ENCODE data around the gene IDH3A.
"Not testable (repeated sequence)": the region's sequence is repeated elsewhere in the genome, so short reads cannot be mapped to it uniquely, and the experiment has no call there.

Gene IDH3A

DNA sequence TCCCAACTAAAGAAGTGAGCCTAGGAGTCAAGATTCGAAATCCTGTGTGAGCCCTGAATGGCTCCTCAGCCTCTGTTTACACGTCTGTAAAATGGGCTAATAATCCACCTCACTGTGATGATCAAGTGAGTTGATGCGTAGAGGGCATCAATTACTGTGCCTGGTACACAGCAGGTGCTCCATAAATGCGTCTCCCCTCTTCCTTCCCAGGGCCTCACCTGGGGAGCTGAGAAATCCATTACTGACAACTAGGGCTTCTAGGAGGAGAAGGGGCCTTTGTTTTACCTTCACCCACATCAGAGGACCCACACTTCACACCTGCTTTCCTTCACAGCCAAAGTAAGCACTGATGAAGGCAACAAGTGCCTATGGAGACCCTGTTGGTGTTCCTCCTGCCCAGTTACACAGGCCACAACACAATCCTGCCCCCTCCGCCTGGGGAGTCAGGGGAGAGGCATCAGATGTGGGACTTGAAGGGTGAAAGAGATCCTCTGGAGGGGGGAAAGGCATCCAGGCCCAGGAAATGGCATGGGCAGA is 19.3 kb upstream of the IDH3A start:
- DNase-seq = no peak

DNA sequence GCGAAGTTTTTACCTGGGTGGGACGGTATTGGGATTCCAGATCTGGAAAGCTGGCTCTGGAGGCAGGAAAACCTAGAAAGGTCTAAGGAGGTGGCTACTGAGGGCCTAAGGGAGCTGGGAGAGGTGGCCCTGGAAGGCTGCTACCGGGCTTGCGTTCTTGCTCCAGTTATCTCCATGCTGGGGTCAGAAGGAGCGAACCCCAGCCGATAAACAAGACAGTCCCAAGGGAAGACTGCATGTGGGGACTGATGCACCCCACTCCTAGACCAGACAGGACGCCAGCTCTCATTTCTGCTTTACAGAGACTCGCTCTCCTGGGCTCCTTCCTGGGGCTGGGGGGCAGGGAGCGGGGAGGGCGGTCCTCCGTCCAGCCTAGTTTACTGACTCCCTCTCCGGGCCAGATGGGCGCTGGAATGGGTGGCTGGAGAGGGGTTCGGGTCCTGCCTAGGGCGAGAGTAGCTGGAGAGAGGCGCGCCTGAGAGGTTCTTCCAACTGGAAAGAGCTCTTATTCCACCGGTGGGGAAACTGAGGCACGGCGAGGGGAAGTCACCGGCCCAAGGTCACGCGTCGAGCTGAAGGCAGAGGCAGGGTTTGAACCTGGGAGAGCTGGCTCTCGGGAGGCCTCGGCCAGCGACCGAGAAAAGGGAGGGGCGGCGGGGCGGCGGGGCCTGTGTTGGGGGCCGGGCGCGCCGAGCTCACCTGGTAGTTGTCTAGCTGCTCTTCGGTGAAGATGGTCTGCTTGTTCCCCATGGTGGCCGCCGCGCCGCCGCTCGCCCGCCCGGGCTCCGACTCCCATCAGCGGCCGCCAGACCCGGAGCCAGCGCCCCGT is 18.5 kb upstream of the IDH3A start:
- no peak for DNase-seq

DNA sequence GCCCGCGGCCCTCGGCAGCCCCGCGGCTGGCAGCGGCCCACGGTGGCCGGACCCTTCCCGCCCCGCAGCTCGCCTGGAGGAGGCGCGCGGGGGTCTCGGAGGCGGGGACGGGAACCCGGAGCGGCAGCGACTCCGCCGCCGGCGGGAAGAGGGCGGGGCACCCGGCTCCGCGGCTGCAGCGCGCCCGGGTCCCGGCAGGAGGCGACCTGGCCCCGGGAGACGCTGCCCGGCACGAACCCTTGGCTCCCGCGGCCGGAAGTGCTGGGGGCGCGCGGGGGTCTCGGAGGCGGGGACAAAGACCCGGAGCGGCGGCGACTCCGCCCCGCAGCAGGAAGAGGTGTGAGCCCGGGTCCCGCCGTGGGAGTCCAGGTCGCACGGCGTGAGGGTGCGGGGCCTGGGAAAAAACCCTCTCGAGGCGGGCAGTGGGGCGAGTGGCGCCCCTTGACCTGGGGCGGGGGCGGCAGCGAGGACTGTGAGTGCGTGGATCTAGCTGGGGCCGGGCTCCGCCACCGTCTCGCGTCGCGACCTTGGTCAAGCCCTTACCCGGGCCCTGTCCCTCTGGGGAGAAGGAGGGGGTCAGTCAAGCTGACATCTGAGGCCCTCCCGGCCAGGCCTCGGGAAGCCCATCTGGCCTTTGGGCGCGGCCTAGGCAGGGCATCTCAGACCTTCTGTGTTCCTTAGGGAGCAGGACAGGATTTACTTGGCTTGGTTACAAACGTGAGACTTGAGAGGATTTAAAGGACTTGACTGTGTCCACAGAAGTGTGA is 17.7 kb upstream of the IDH3A start, which contains the start of gene CIB2:
CIB2 (minus strand) TSS at position 151 of the 767 bp plus-strand sequence. CDS start 230 bp downstream, outside the sequence.
- peak; percentile 88 for DNase-seq

DNA sequence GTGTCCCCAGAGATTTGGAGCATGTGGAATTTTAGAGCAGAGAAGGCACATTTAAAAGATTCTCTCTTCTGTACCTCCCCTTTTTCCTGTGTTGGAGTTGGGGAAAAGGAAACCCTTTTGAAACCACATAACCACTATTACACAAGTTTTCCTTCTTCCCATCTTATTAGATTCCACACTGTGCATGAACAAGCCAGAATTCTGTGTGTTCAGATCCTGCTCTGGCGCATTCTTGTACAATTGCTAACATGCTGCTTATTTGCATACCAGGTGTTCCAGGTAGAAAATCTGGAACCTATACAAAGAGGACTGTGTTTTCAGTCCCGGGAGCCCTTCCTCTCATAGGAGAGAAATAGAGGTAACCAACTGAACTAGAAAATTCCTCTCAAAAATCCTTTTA is 15.4 kb upstream of the IDH3A start:
- DNase-seq = no peak

DNA sequence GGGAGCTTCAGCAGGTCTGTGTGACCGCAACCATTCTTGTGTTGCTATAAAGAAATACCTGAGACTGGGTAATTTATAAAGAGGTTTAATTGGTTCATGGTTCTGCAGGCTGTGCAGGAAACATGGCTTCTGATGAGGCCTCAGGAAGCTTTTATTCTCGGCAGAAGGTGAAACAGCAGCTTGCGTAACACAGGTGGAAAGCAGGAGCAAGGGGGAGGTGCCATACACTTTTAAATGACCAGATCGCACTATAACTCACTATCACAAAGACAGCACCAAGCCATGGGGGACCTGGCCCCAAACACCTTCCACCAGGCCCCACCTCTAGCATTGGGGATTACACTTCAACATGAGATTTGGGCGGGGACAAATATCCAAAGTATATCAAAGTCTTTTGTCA is 9.6 kb upstream of the IDH3A start:
- DNase-seq = no peak

DNA sequence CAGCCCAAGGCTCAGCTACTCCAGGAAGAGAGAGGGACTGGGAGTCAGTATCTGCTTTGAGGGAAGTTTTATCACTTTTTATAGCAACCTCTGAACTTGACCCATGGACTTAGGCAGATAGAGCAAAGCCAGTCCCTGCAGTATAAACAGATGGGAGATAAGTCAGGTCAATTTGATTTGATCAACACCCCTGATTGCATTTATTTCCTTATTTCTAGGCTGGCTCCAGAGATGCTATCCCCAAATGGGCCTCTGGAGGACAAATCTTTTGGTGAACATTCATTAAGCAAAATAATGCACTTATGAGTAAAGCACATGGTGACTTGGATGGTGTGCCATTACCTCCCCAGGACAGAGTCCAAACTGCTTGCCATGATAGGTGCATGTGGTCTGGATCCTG is 8.9 kb upstream of the IDH3A start:
- no peak for DNase-seq

DNA sequence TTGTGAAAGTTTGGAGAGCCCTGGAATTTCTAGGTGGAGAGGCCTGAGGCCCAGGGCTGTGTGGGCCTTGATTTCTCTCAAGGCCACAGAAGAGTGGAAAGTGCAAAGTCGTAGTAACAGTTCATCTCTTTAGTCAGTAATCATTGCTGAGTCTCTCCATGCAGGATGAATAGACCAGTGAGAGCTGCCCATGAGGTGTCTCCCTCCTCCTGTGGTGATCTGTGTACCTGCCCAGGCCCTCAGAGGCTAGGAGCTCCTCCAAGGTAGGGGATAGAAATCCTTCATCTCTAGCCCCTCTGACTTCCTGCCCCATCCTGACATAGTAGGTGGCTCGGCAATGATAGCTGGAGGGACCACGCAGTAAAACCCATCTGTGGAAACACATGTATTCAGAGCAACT is 6.8 kb upstream of the IDH3A start:
- no peak for DNase-seq

DNA sequence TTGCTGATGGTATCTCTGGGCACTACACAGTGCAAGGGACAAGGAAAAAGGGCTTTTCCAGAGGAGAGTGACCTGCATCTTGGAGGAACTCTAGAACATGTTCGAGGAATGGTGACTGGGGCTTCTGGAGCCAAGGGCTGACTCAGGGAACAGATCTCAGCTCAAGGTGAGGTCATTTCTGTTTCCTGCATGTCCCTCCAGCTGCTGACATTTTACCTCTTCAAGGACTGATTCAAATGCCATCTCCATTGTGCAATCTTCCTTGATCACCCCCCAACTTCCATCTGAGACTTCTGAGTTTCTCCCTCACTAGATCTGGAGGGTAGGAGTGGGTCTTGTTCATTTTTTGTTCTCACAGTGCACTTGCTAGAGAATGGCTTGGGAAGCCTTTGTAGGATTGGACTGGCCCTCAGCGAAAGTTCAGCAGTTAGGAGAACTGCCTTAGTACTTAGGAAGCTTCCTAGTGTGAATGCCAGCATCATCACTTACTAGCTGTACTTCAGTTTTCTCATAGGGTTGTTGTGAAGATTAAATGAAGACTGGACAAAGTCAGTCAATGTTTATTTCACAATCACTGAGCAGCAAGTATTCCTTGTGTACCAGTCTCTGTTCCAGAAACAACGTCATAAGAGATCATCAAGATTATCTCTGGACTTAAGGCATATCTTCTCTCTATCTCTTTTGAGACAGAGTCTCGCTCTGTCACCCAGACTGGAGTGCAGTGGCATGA is 2.6 kb upstream of the IDH3A start:
- no peak for DNase-seq

DNA sequence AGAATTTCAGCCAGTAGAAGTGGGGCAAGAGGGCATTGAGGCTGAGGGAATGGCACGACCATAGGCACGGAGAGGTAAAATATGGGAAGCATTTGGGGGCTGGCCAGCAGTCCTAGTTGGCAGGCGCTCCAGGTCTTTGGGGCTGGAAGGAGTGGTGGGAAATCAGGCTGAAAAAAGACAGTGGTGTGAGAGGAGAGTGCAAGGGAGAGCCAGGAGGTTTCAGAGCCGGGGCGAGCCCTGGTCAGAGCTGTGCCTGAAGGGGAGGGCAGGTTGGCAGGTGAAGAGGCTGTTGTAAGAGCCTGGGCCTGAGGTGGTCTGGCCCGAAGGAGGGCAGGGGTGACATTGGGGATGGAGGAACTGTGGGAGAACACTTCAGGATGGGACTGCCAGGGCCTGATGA is 1.6 kb upstream of the IDH3A start:
- DNase-seq = no peak

DNA sequence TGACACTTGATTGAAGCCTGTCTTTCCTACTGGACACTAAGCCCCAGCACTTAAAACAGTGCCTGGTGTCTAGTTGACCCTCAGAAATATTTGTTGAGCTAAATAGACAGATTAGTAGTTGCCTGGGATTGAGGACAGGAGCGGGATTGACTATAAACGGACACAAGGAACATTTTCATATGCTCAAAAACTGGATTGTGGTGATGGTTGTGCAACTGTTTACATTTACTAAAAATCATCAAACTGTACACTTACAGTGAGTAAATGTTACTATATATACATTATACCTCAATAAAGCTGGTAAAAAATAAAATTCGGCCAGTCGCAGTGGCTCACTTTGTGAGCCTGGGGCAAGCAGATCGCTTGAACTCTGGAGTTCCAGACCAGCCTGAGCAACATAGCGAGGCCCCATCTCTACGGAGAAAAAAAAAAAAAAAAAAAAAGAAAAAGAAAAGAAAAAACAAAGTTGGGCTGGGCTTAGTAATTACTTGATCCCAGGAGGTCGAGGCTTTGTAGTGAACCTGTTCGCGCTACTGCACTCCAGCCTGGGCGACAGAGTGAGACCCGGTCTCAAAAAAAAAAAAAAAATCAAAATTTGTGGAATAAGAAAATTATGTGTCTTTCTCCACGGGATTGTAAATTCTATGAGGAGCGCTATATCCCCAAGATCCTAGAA is 632 bp upstream of the IDH3A start:
- DNase-seq = peak; percentile 30

DNA sequence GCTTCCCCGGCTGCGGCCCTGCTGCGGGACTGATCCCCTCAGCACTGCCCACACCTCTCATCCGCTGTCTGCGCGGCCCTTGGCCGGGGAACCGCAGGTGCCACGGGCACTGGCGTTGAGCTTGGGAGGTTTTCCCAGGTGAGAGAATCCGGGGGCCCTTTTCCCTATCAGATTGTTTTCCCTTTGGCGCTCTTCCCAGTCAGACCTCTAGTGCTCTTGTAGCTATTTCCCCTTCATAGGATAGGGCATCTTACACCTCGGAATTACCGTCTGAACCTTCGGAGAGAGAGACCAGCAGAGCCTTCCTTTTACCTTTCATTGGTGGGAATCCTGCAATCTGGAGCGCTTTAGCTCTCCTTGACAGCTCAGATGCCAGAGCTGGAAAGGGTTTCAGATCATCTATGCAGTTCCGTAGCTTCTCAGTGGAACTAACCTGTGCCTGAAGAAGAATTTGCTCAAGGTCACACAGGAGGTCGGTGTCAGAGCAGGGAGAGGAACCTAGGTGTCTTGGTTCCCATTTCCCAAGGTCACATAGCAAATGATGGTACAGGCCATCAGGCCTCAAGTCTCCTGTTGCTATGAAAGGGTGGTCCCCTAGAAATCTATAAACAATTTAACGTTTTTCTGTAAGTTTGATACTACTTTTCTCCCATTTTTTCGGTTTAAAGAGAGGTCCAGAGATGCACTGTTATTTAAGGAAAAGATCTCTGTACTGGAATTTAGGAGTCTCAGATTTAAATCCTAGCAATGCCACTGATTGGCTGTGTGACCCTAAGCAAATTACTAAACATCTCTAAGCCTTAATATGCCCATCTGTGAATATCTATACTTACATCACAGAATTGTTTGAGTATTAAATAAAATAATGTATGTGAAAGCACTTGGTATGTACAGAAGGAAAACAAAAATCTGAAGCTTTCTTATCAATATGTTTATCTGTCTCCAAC is 916 bp downstream of the IDH3A start:
- no peak for DNase-seq

DNA sequence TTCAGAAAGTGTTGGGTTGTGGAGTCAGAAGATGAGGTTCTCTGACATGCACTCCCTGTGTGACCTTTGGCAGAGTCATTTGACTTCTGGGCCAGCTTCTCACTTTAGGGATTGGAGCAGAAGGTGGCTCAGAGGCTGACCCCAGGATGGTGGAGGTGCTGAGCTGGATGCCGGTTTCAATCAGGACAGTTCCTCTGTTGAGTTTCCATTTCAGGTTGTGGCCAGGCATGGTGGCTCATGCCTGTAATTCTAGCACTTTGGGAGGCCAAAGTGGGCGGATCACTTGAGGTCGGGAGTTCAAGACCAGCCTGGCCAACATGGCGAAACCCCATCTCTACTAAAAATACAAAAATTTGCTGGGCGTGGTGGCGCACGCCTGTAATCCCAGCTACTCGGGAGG is 1.9 kb downstream of the IDH3A start:
- DNase-seq = not testable (repeated sequence)

DNA sequence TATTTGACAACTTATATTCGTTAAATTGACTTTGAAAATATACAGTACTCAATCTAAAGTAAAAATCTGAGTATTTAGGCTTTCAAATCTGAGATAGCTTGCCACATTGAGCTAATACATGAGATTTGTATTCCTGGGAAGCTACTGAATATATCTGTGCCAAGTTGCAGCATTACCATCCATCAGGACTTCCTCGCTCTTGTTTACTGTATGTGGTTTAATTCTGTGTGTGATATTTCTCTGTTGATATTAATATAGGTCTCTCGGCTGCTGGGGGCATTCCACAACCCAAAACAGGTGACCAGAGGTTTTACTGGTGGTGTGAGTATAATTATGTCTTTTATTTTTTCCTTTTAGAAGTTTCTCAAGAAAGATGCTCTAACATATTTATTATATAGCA is 5.8 kb downstream of the IDH3A start:
- DNase-seq = no peak

DNA sequence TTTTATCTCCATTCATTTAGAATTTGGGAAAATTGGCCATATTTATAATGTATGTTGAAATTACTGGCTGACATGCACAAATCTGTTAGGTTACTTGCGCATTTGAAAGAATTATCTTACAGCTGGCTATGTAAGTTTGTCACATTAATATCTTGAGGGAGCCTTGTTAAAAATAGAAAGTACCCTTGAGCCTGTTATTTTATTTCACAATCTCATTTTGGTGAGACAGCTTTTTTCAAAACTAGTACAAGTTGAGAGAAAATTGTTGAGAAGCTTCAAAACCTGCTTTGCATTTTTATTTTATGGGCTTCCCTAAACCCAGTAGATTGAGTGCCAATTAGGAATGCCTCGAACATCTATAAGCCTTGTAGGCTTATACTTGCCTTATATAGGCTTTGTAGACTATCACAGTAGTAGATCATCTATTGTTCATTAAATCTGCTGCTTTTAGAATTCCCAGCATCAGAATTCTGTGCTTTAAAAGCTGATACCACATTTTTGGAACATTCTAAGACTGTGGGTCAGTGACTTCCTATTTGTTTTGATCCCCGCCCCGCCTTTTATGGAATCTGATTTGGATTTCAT is 6.3 kb downstream of the IDH3A start:
- no peak for DNase-seq

DNA sequence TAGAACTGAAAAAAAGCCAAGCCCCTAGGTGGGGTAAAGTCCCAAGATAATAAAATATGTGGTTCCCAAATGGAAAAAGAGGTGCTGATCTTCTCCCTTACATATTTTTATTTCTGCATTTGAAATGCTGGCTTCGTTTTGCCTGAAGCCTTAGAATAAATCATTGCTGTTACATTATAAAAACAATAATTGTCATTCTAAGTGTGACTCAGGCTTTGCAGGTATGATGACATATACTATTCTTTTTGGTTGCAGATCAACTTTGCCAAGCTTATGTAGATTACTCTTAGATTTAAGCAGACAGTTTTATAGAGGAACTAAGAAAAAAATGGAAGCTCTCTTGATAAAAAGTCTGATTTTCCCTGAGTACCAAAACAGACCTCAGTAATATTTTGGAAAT is 7.5 kb downstream of the IDH3A start:
- DNase-seq = no peak

DNA sequence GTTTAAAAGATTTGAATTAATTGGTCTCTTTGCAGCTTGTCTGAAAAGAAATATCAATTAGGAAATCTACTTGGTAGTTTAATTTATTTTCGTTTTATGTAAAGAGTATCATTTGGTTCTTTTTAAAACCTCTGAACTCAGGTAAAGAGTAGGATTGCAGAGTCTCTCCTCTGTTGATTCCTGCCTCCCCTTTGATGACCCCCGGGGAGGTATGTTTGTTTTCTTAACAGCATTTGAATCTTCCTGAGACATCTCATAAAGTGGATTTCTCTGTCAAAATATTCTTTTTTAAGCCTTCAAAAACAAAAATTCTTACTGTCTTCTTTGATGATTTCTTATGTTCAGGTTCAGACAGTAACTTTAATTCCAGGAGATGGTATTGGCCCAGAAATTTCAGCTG is 8.0 kb downstream of the IDH3A start:
- no peak for DNase-seq

DNA sequence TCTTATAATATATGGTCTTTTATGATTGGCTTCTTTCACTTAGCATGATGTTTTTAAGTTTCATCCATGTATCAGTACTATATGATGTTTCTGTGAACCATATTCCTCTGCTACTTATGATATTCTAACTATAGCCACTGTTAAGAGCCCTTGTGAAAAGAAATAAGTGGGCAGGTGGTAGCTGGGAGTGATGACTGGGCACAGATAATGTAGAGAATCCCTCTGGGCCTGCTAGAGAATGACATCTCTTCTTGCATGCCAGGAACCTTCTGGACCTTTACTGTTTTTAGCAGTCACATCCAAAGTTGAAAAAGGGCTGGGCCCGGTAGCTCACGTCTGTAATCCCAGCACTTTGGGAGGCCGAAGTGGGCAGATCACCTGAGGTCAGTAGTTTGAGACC is 10.2 kb downstream of the IDH3A start:
- DNase-seq = no peak

DNA sequence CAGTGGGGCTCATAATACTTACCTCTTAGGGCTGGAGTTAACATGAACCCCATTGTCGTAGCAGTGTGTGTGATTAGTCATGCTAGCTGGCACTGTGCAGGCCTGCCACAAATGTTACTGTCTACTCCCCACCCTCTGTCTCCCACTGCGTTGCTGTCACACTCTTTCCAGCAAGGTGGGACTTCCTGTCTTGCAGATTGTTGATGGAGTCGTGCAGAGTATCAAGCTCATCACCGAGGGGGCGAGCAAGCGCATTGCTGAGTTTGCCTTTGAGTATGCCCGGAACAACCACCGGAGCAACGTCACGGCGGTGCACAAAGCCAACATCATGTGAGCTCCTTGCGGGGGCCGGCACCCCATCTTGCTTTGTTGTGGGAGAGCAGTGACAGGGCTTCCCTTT is 12.9 kb downstream of the IDH3A start:
- no peak for DNase-seq

DNA sequence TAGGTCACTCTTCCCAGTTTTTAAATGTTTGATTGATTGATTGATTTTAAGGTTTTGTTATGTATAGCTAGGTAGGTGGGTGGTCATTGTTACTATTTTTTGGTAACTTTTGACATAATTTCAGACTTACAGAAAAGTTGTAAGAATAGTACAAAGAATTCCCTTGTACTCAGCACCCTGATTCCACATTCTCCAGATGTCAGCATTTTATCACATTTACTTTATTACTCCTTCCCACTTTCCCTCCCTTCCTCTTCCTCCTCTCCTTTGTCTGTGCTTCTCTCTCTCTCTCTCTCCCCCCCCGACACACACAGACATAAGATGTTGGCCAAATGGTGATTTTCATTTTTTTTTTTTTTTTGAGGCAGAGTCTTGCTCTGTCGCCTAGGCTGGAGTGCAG is 14.8 kb downstream of the IDH3A start:
- DNase-seq = no peak

DNA sequence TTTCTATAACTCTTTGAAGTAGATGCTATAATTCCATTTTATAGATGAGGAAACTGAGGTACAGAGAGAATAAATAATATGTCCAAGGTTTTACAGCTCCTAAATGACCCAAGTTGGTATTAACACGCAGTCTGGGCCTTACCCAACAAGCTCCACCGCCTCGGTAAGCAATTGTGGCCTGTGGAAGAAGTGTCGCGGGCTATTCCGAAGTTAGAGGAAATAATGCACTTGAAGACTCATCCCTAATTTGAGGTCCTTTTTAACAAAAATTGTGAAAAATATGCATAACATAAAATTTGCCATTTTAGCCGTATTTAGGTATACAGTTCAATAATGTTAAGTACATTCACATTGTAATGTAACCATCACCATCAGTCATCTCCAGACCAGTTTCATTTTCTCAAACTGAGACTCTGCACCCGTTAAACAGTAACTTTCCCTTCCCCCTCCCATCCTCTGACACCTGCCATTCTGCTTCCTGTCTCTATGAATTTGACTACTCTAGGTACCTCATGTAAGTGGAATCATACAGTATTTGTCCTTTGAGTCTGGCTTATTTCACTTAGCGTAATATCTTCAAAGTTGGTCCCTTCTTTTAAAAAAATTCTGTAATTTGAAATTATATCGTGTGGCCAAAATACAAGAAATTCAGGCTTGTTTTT is 18.2 kb downstream of the IDH3A start:
- DNase-seq = no peak

DNA sequence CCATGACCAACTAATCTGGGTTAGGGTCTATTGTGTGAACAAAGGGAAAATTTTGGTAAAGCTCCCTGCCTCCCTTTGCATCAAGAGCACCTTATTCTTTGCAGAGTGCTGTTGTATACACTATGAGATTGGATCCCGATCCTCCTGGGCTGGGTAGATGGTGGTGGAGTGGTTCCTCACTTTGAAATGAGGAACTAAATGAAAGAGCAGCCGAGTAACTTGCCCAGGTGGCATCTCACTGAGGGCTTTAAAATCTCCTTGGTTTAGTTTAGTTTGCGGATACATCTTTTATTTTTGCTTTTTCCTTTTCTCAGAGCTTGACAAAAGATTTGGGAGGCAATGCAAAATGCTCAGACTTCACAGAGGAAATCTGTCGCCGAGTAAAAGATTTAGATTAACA is 19.4 kb downstream of the IDH3A start:
- DNase-seq = peak; percentile 49

Data from hematopoietic multipotent progenitor cell treated with erythropoietin and hydrocortisone succinate and interleukin-3 and kit ligand, for 4 days (in vitro differentiated cells).